SU-DHL-6 (cell line): Measurements from ENCODE around the gene RNF152.

Source experiments
- CTCF ChIP-seq: fragments of 200-600 bp; sonication (generic); IDR thresholded peaks from one replicate; pipeline ENCODE4 v1.5.1; 2017; ENCODE audit warnings: antibody characterized with exemption, mild to moderate bottlenecking, low read length, moderate library complexity; ENCODE audit not compliant: insufficient read depth, poor library complexity, severe bottlenecking
- EZH2phosphoT487 ChIP-seq: fragments of 200-600 bp; sonication (generic), shearing (Covaris generic); conservative IDR thresholded peaks from 2 replicates; pipeline ENCODE4 v1.6.1; 2018; ENCODE audit warnings: mild to moderate bottlenecking, antibody characterized with exemption, low read length, moderate library complexity, mixed read lengths

GRCh38 chr18:61851940-61852451 is 40.8 kb downstream of the RNF152 start:
- TF ChIP-seq CTCF (no peak), EZH2phosphoT487 (no peak)
